Activated CD4-positive, alpha-beta T cell treated with anti-CD3 and anti-CD28 coated beads, Interleukin-2, amount 10 ng/mL, durations not matched to agents 24 days and 14 days (primary cell): ENCODE results near the gene PLIN5. TPM values are rescaled to one million over a fixed set of nuclear protein-coding genes. Genes with fewer than 3 reads are reported as not detected.
A peak's percentile ranks its signal among the peaks of the same experiment; 100 is the strongest.
"Not testable (repeated sequence)": the region's sequence is repeated elsewhere in the genome, so short reads cannot be mapped to it uniquely, and the experiment has no call there.

Source experiments
- DNase-seq: peaks from one replicate; pipeline ENCODE4 v3.0.0; 2022
- H3K27ac Mint-ChIP-seq: one replicate; pipeline ENCODE4 v1.8.0; 2022; ENCODE audit warnings: mild to moderate bottlenecking, mixed read lengths
- H3K27me3 Mint-ChIP-seq: one replicate; pipeline ENCODE4 v1.8.0; 2022; ENCODE audit warnings: mixed read lengths
- H3K36me3 Mint-ChIP-seq: one replicate; pipeline ENCODE4 v1.8.0; 2022; ENCODE audit warnings: low read depth, mild to moderate bottlenecking, mixed read lengths
- H3K4me1 Mint-ChIP-seq: one replicate; pipeline ENCODE4 v1.8.0; 2021; ENCODE audit warnings: mixed read lengths
- H3K4me3 Mint-ChIP-seq: one replicate; pipeline ENCODE4 v1.8.0; 2022; ENCODE audit warnings: mild to moderate bottlenecking, moderate library complexity, mixed read lengths
- H3K9me3 Mint-ChIP-seq: one replicate; pipeline ENCODE4 v1.8.0; 2021; ENCODE audit warnings: mixed read lengths
- intact Hi-C: fragments of 100-400 bp; cut with micrococcal nuclease; formaldehyde crosslinking; loops from one replicate; pipeline ENCODE4 v1.15.1; 2023
- total RNA-seq: library from RNA; stranded (reverse); gene quantifications from 2 replicates; pipeline ENCODE4 v1.2.3, GENCODE V29; 2022

Gene PLIN5
- total RNA-seq, 1 donor from 2014 or later, result not detected

- Mint-ChIP-seq H3K36me3 (no peaks in the 10 kb centered on the region), H3K27ac (no peak overlapping the region), H3K9me3 (no peaks in the 10 kb centered on the region), H3K4me1 (no peaks in the 10 kb centered on the region), H3K4me3 (no peak overlapping the region), H3K27me3 (peaks cover 40% of the 10 kb centered on the region)
- no peak for DNase-seq
- intact Hi-C loops, result loop anchor here (1.0 kb wide), 1 partner anchor 61 kb away; no protein-coding TSS in a partner anchor
Measured at GRCh38 chr19:4575267-4576015, 40.4 kb upstream of the PLIN5 start.

GRCh38 chr19:4573682-4574081, 38.7 kb upstream of the PLIN5 start:
- no peaks in the 10 kb centered on the region for H3K36me3 Mint-ChIP-seq
- H3K27ac Mint-ChIP-seq, result no peak overlapping the region
- no peak overlapping the region for H3K4me3 Mint-ChIP-seq
- H3K27me3 Mint-ChIP-seq, result peaks cover 25% of the 10 kb centered on the region
- no peaks in the 10 kb centered on the region for H3K4me1 Mint-ChIP-seq
- H3K9me3 Mint-ChIP-seq, result no peaks in the 10 kb centered on the region
- intact Hi-C loops, result no loop called here
- DNase-seq, result no peak

DNA sequence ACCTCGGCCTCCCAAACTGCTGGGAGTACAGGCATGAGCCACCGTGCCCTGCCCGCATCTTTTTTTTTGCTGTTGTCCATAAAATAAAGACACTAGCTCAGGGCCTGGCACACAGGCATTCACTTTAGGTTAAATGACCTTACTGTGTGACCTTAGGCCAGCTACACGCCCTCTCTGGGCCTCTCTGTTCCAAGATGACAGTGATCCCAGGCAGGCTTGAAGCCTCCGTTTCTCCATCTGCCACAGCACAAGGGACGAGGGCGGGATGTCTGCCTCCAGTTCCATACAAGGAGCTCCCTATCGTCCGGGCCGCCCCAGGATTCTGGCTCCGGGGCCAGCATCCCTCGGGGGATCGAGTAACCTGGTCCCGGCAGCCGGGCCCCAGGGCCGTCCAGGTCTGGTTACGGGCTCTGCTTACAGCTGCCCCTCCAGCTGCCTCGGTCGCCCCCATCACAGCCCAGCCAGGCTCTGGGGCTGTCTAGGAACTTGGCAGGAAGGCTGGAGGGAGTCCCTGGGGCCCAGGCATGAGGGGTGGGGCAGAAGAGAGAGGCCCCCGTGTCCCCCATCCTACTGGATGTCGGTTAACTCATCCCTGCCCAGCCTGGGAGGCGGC, 36.4 kb upstream of the PLIN5 start:
- Mint-ChIP-seq H3K36me3 (no peaks in the 10 kb centered on the region), H3K9me3 (no peaks in the 10 kb centered on the region), H3K4me1 (no peaks in the 10 kb centered on the region), H3K4me3 (no peak overlapping the region), H3K27ac (no peak overlapping the region), H3K27me3 (peaks cover 19% of the 10 kb centered on the region)
- intact Hi-C loops, result no loop called here
- no peak for DNase-seq

DNA sequence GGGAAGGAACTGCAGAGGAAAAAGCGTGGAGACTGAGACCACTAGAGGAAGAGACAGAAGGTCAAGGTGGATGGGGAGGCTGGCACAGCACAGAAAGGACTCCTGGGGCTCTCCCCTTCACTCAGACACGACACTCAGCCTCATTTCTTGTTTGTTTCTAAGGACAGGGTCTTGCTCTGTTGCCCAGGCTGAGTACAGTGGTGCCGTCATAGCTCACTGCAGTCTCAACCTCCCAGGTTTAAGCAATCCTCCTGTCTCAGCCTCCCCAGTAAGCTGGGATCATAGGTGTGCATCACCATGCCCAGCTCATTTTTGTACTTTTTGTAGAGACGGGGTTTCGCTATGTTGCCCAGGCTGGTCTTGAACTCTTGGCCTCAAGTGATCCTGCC, 35.9 kb upstream of the PLIN5 start:
- Mint-ChIP-seq H3K27me3 (peaks cover 15% of the 10 kb centered on the region), H3K36me3 (no peaks in the 10 kb centered on the region), H3K4me1 (no peaks in the 10 kb centered on the region), H3K4me3 (no peak overlapping the region), H3K27ac (no peak overlapping the region), H3K9me3 (no peaks in the 10 kb centered on the region)
- intact Hi-C loops, result no loop called here
- no peak for DNase-seq

GRCh38 chr19:4570402-4570801, 35.4 kb upstream of the PLIN5 start:
- Mint-ChIP-seq H3K36me3 (no peaks in the 10 kb centered on the region), H3K27ac (no peak overlapping the region), H3K4me3 (no peak overlapping the region), H3K27me3 (peaks cover 11% of the 10 kb centered on the region), H3K9me3 (no peaks in the 10 kb centered on the region), H3K4me1 (no peaks in the 10 kb centered on the region)
- no peak for DNase-seq
- intact Hi-C loops, result no loop called here

GRCh38 chr19:4568886-4569285, 33.9 kb upstream of the PLIN5 start:
- Mint-ChIP-seq H3K27ac (no peak overlapping the region), H3K27me3 (no peaks in the 10 kb centered on the region), H3K36me3 (no peaks in the 10 kb centered on the region), H3K4me1 (no peaks in the 10 kb centered on the region), H3K9me3 (no peaks in the 10 kb centered on the region), H3K4me3 (no peak overlapping the region)
- no peak for DNase-seq
- intact Hi-C loops, result no loop called here

- no peaks in the 10 kb centered on the region for H3K27me3 Mint-ChIP-seq
- intact Hi-C loops, result no loop called here
- H3K36me3 Mint-ChIP-seq, result no peaks in the 10 kb centered on the region
- no peaks in the 10 kb centered on the region for H3K9me3 Mint-ChIP-seq
- no peak overlapping the region for H3K27ac Mint-ChIP-seq
- no peak overlapping the region for H3K4me3 Mint-ChIP-seq
- H3K4me1 Mint-ChIP-seq, result no peaks in the 10 kb centered on the region
- peak; percentile 90 for DNase-seq
Measured at GRCh38 chr19:4567584-4568071, 32.6 kb upstream of the PLIN5 start.

GRCh38 chr19:4566402-4567051, 31.5 kb upstream of the PLIN5 start:
- no peak overlapping the region for H3K4me3 Mint-ChIP-seq
- intact Hi-C loops, result no loop called here
- DNase-seq, result no peak
- H3K27ac Mint-ChIP-seq, result no peak overlapping the region
- H3K27me3 Mint-ChIP-seq, result no peaks in the 10 kb centered on the region
- no peaks in the 10 kb centered on the region for H3K4me1 Mint-ChIP-seq
- no peaks in the 10 kb centered on the region for H3K9me3 Mint-ChIP-seq
- H3K36me3 Mint-ChIP-seq, result no peaks in the 10 kb centered on the region

DNA sequence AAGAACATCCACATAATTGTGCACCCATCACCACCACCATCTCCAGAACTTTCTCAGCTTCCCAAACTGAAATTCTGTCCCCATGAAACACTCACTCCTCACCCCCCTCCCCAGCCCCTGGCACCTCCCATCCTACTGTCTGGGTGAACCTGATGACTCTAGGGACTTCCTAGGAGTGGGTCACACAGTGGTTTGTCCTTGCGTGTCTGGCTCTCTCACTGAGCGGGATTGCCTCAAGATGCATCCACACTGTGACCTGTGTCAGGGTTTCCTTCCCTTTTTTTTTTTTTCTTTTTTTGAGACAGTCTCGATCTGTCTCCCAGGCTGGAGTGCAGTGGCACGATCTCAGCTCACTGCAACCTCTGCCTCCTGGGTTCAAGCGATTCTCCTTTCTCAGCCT, 28.5 kb upstream of the PLIN5 start:
- H3K4me3 Mint-ChIP-seq, H3K4me1 Mint-ChIP-seq, H3K36me3 Mint-ChIP-seq, DNase-seq, H3K9me3 Mint-ChIP-seq, intact Hi-C loops, H3K27me3 Mint-ChIP-seq, H3K27ac Mint-ChIP-seq: not testable (repeated sequence)

DNA sequence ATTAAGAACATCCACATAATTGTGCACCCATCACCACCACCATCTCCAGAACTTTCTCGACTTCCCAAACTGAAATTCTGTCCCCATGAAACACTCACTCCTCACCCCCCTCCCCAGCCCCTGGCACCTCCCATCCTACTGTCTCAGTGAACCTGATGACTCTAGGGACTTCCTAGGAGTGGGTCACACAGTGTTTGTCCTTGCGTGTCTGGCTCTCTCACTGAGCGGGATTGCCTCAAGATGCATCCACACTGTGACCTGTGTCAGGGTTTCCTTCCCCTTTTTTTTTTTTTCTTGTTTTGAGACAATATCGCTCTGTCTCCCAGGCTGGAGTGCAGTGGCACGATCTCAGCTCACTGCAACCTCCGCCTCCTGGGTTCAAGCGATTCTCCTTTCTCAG, 27.1 kb upstream of the PLIN5 start:
- H3K27me3 Mint-ChIP-seq, DNase-seq, intact Hi-C loops, H3K9me3 Mint-ChIP-seq, H3K36me3 Mint-ChIP-seq, H3K4me3 Mint-ChIP-seq, H3K4me1 Mint-ChIP-seq, H3K27ac Mint-ChIP-seq: not testable (repeated sequence)

DNA sequence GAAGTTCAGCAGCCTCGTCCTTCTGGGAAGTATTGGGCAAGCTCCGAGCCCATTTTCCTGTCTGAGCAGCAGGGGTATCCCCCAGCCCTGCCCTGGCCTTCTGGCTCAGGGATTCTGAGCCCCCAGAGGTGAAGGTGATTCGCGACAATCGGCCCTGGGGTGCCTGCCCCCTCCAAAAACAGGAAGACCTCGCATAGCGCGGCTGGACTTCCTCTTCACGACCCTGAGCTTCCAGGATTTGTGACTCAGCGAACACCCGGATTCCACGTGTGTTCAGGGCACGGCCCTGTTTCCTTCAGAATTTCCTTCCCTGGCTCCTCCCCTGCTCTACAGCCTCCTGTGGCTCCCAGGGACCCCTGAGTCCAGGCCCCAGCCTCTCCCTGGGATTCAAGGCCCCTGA, 24.5 kb upstream of the PLIN5 start, which contains the start of gene SEMA6B:
Gene SEMA6B (minus strand): TSS at position 116 of the 400 bp plus-strand sequence. CDS start 1,227 bp downstream, outside the sequence.
- H3K9me3 Mint-ChIP-seq, result no peaks in the 10 kb centered on the region
- intact Hi-C loops, result loop anchor here (5.0 kb wide), 1 partner anchor 78 kb away; the partner anchor contains the start of gene TNFAIP8L1
- no peak within 1 kb of the TSS for H3K4me3 Mint-ChIP-seq
- no peaks in the 10 kb centered on the region for H3K27me3 Mint-ChIP-seq
- H3K27ac Mint-ChIP-seq, result no peak within 1 kb of the TSS
- H3K4me1 Mint-ChIP-seq, result no peaks in the 10 kb centered on the region
- H3K36me3 Mint-ChIP-seq, result no peaks in the 10 kb centered on the region
- DNase-seq, result no peak

DNA sequence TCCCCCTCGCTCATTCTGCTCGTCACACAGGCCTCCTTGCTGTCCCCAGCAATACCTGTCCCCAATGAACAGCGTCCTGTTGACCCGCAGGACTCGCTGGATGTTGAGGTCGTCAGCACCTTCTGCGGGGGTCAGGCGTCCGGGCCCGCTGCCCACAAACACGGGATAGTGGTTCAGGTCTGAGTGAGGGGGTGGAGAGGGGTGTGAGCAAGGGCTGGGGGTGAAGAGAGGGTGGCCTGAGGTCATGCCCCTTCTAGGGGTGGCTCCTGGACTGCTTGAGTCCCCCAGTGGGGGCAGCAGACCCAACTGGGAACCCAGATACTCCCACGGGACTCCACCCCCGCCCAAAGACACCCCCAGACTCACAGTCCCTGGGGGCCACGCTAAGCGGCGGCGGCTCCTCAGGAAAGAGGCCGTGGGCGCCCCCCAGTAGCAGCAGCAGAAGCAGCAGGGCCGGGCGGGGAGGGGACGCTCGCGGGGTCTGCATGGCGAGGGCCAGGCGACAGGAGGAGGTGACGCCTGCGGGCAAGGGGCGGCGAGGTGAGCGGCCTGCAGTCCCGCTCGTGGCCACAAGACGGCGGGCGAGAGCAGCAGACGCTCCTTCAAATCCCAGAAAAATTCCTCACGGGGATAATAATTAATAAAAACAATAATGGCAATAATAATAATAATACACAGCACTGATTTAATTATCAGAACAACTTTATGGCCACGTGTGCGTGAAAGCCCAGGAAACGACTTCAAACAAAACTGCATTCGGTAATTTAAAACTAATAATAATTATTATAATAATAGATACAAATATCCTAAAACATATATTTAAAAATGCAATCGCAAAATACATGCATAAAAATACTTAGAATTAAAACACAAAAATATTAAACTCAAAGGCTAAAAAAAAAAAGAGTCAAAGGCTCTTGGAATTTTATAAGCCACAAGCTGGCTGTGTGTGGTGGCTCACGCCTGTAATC, 23.2 kb upstream of the PLIN5 start:
- Mint-ChIP-seq H3K4me1 (no peaks in the 10 kb centered on the region), H3K27me3 (no peaks in the 10 kb centered on the region), H3K4me3 (no peak overlapping the region), H3K27ac (no peak overlapping the region), H3K36me3 (no peaks in the 10 kb centered on the region), H3K9me3 (no peaks in the 10 kb centered on the region)
- DNase-seq, result peak; percentile 79
- intact Hi-C loops, result loop anchor here (5.0 kb wide), 1 partner anchor 79 kb away; the partner anchor contains the start of gene TNFAIP8L1
